ENCODE data around the gene TYRO3.

TYRO3 gene

GRCh38 chr15:41631880-41632470 lies 73.0 kb downstream of the TYRO3 start:
- no peak for DNase-seq (ENCODE audit: low spot score)

More at GRCh38 chr15:41631880-41632470, 73.0 kb downstream of the TYRO3 start:
- no peak for TF ChIP-seq CTCF (IDR thresholded peaks at IDR 0.05; ENCODE audit: extremely low read depth, missing control alignments)

Data from GM20000 (cell line).